Effector memory CD8-positive, alpha-beta T cell (primary cell): ENCODE measurements around the gene AGPAT3.

Source experiments
- ATAC-seq: fragments of 150-1000 bp; cut with Tn5 transposase; replicated peaks from 2 replicates; pipeline ENCODE4 v1.10.0; 2021; ENCODE audit warnings: mild to moderate bottlenecking, moderate library complexity
- DNase-seq, 3 experiments: peaks; one replicate each; pipeline ENCODE4 v3.0.0; 2021
- H3K27ac Mint-ChIP-seq, 2 donors: one replicate each; pipeline ENCODE4 v1.8.0; 2022; ENCODE audit warnings: mild to moderate bottlenecking in 2 of 2, mixed read lengths in 2 of 2, moderate library complexity in 2 of 2
- H3K27me3 Mint-ChIP-seq, 2 donors: one replicate each; pipeline ENCODE4 v1.8.0; 2022; ENCODE audit warnings: mixed read lengths in 2 of 2
- H3K36me3 Mint-ChIP-seq: one replicate; pipeline ENCODE4 v1.8.0; 2022; ENCODE audit warnings: mild to moderate bottlenecking, moderate library complexity, mixed read lengths; ENCODE audit not compliant: insufficient read depth
- H3K4me1 Mint-ChIP-seq, 2 donors: one replicate each; pipeline ENCODE4 v1.8.0; 2022; ENCODE audit warnings: low read depth in 2 of 2, mixed read lengths in 2 of 2
- H3K4me3 Mint-ChIP-seq, 2 donors: one replicate each; pipeline ENCODE4 v1.8.0; 2022; ENCODE audit warnings: mild to moderate bottlenecking in 2 of 2, mixed read lengths in 2 of 2, moderate library complexity in 2 of 2
- H3K9me3 Mint-ChIP-seq, 2 donors: one replicate each; pipeline ENCODE4 v1.8.0; 2022; ENCODE audit warnings: mixed read lengths in 2 of 2

AGPAT3 gene

DNA sequence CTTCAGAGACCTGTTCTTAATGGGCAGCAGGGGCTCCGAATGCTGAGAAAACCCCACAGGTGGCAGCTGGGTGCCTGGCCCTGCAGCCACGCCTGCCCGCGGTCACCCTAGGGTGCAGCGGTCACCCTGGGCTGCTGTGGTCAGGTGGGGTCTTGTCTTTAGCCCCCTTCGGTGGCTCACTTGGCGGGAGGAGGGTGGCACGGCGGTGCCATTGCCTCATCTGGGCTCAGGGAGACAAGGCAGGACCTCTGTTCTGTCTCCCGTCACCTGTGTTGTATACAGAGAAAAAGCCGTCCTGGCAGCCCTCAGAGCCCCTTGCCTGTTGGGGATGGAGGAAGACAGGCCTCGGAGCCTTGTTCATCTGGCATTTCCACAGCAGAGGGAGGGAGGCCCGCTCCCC, 77.6 kb downstream of the AGPAT3 start:
- H3K27ac Mint-ChIP-seq: no peak overlapping the region
- H3K4me3 Mint-ChIP-seq: no peak overlapping the region
- no peak for DNase-seq
- peaks cover 1% of the 10 kb centered on the region for H3K36me3 Mint-ChIP-seq
- H3K4me1 Mint-ChIP-seq: peaks cover 18 to 25% of the 10 kb centered on the region in 2 donors
- no peaks in the 10 kb centered on the region for H3K9me3 Mint-ChIP-seq
- H3K27me3 Mint-ChIP-seq: no peaks in the 10 kb centered on the region
- no peak for ATAC-seq

DNA sequence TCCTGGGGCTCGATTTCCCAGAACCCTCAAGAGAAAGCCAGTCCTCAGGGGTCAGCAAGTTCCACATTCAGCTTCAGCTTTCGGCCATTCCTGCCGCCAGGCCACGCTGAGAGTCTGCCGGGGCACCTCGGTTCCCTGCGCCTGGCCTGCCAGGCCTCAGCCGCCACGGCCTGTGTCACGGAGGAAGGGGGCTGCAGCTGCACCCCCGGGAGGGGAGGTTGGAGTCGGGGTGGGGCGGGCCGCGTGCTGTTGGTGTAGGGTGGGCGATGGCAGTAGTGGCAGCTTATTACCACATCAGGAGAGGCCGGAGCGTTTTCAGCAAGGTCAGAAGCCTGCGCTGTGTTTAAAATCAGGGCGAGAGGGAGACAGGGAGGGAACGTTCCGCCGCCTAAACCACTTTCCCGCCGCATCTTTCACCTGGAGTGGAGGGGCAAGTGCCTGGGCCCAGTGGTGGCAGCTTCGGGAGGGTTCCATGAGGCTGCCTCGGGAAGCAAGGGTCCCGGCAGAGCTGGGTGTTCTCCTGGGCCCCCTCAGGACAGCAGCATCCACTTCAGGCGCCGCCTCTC, 78.6 kb downstream of the AGPAT3 start:
- Mint-ChIP-seq H3K36me3 (peaks cover 3% of the 10 kb centered on the region), H3K4me1 (peaks cover 15 to 19% of the 10 kb centered on the region in 2 donors), H3K27ac (peak overlapping the region in 1 of 2 donors; percentile 49), H3K9me3 (no peaks in the 10 kb centered on the region), H3K4me3 (no peak overlapping the region), H3K27me3 (no peaks in the 10 kb centered on the region)
- DNase-seq: no peak
- no peak for ATAC-seq

DNA sequence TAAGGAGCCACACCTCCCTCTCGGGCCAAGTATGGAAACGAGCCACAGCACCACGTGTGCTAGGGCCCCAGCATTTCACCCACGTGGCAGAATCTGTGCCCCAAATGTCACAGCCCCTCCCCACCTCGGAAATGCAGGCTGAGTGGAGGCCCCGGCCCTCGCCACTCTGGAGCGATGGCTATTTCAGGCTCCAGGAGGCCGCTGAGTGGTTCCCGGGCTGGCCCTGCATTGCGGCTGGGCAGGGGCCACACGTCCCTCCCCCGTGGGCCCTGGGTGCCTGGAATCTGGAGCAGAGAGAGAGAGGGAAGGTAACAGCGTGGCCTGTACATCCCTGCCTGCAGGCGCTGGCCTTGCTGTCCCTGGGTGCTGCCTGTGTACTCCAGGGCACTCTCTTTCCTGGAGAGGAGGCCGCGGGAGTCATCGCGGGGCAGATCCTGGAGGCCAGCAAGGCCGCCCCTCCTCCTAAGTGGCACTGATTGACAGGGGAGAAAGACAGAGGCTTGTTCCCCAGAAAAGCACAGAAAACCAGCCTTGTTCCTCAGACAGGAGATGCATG, 79.1 kb downstream of the AGPAT3 start:
- ATAC-seq: no peak
- no peaks in the 10 kb centered on the region for H3K9me3 Mint-ChIP-seq
- no peak overlapping the region for H3K27ac Mint-ChIP-seq
- H3K4me1 Mint-ChIP-seq: peaks cover 11 to 13% of the 10 kb centered on the region in 2 donors
- peaks cover 3% of the 10 kb centered on the region for H3K36me3 Mint-ChIP-seq
- no peak overlapping the region for H3K4me3 Mint-ChIP-seq
- no peak for DNase-seq
- H3K27me3 Mint-ChIP-seq: no peaks in the 10 kb centered on the region

DNA sequence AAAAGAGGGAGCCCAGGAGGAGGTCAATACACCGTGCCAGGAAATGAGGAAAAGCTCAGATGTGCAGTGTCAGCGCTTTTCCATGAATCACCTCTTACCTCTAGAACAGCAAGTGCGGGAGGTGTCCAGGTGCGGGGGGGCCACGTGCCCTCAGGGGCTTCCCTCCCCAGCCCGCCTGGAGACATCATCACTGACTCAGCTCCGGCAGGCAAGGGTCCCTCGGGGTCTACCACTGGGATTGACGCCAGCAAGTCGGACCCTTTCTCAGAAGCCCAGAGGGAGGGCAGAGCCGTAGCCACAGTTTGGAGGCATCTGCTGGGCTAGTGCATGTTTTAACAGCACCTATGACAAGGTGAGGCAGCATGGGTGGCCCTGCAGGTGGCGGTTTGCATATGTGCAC, 79.7 kb downstream of the AGPAT3 start:
- Mint-ChIP-seq H3K27ac (no peak overlapping the region), H3K9me3 (no peaks in the 10 kb centered on the region), H3K27me3 (no peaks in the 10 kb centered on the region), H3K4me3 (no peak overlapping the region), H3K36me3 (peaks cover 3% of the 10 kb centered on the region), H3K4me1 (peaks cover 12 to 14% of the 10 kb centered on the region in 2 donors)
- DNase-seq (no peak), ATAC-seq (no peak)

DNA sequence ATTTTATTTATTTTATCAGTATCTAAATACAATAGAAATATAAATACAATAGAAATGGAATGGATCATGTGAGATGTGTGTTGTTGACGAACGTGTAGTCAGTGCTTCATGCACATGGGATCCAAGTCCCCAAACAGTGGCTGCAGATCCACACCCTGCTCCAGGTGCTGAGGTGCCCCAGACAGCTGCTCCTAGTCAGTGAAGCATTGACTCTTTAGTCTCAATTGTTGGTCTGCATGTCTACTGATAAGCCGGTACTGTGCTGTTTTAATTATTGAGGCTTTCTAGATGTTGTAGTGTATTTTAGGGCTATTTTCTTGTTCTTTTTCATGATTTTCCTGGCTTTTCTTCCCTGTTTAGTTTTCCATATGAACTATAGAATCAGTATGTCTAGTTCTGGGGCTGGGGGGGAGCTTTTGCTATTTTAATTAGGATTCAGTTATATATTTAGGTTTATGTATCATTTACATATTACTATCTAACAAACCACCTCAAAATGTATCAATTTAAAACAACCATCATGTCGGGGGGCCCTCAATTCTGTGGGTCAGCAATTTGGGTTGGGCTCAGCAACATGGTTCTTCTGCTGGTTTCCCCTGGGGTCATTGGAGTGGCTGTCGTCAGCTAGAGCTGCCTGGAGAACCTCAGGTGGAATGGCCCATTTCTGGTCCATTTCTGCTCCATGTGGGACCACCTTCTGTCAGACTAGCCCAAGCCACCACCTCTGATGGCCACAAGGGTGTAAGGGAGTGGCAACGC, 83.9 kb downstream of the AGPAT3 start:
- Mint-ChIP-seq H3K27me3 (no peaks in the 10 kb centered on the region), H3K4me3 (no peak overlapping the region), H3K36me3 (peaks cover 6% of the 10 kb centered on the region), H3K27ac (peak overlapping the region in 1 of 2 donors; percentile 58), H3K9me3 (no peaks in the 10 kb centered on the region), H3K4me1 (peaks cover 16 to 25% of the 10 kb centered on the region in 2 donors)
- no peak for ATAC-seq
- DNase-seq: no peak

DNA sequence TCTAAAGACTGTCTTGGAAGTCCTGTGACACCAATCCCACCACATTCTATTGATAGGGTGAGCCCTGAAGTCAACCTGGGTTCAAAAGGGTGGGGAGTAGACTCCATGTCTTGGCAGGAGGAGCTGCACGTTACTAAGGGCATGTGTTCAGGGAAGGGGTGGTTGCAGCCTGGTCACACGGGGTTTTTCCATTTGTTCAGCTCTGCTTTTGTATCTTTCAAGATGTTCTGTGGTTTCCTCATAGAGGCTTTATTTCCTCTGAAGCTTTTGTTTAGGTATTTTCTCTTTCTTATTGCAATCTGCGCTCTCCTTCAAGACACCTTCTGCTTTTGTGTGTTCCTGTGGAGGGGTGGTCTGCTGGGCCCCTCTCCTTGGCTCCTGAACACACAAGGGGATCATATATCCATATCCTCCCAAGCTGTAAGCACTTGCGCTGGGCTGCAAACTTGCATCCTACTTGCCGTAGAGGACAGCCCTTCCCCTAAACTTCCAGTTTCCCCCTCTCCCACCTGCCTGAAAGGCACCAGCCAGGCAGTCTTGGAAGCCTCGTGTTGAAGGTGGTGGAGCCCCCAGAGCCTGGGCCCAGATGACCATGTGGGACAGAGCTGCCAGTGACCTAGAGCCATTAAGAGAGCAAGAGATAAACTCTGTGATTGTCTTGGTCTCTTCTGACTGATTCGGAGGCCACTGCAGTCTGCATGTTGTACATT, 84.6 kb downstream of the AGPAT3 start:
- no peaks in the 10 kb centered on the region for H3K9me3 Mint-ChIP-seq
- H3K27ac Mint-ChIP-seq: peak overlapping the region in 1 of 2 donors; percentile 58
- ATAC-seq (no peak), DNase-seq (no peak)
- peaks cover 18 to 25% of the 10 kb centered on the region in 2 donors for H3K4me1 Mint-ChIP-seq
- H3K4me3 Mint-ChIP-seq: no peak overlapping the region
- no peaks in the 10 kb centered on the region for H3K27me3 Mint-ChIP-seq
- H3K36me3 Mint-ChIP-seq: peaks cover 6% of the 10 kb centered on the region

DNA sequence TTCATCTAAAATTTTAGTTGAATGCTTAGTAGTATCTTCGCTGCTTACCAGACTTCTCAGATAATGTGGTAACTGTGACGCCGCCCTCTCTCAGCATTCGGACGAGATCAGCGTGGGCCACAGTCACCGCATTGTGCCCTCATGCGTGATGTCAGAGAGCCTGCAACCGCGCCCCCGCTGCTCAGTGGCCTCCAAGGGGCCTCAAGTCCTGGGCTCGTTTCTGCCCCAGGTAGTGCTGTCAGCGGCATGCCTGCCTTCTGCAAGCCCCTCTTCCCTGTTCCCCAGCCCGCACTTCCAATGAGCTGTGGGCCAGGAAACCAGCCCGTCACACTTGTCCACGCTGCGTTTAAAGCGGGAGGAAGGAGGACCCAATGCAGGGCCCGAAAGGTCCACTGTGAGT, 85.5 kb downstream of the AGPAT3 start:
- Mint-ChIP-seq H3K4me1 (peaks cover 18 to 25% of the 10 kb centered on the region in 2 donors), H3K27me3 (no peaks in the 10 kb centered on the region), H3K9me3 (no peaks in the 10 kb centered on the region), H3K36me3 (peaks cover 9% of the 10 kb centered on the region), H3K4me3 (no peak overlapping the region), H3K27ac (no peak overlapping the region)
- no peak for ATAC-seq
- no peak for DNase-seq

DNA sequence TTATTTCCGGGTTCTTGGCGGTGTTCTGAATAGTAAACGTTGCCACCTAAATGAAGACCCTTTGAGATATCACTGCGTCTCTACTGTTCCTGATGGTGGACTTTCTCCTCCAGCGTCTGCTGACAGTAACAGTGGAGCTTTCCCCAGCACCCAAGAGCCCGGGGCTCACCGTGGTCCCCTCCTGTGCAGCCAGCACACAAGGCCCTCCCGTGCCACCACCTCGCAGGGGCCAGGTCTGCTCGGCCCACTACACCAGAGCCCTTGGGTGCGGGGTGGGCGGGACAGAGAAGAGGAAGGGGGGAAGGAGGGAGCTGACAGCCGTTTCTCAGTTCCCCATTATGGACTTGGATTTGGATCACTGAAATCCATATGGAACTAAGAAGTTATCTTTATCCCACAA, 85.9 kb downstream of the AGPAT3 start:
- ATAC-seq: no peak
- H3K27ac Mint-ChIP-seq: no peak overlapping the region

DNA sequence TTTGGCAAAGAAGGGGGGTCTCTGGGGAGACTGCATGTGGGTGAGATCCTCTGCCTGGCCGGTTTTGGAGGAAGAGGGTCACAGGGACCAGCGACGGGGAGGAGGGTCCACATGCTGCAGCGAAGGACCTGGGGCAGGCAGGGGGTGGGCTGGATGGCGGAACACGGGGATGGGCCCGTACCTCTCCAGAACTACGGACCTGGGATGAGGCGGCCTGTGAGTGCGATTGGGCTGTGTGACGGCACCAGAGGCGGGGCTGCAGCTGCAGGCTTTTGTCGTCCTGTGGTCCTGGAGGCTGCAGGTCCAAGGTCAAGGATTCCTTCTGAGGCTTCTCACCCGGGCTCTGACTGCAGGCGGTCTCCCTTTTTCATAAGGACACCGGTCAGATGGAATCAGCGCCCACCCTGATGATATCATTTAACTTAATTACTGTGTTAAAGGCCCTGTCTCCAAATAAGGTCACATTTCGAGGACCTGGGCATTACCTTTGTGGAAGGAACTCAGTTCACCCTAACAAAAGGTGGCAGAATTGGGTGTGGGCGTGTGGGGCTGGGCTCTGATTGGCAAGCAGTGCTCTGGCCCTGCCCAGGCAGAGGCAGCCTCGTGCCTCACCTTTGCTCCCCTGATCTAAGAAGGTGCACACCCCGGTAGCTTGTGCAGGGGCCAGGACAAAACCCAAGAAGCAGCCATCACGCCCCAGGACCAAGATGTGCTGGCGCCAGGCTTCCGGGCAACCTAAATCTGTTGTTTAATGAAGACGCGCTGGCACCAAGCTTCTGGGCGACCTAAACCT, 87.1 kb downstream of the AGPAT3 start:
- no peak overlapping the region for H3K27ac Mint-ChIP-seq
- peaks cover 13% of the 10 kb centered on the region for H3K36me3 Mint-ChIP-seq
- DNase-seq: no peak
- no peaks in the 10 kb centered on the region for H3K27me3 Mint-ChIP-seq
- H3K9me3 Mint-ChIP-seq: no peaks in the 10 kb centered on the region
- H3K4me1 Mint-ChIP-seq: peaks cover 20 to 30% of the 10 kb centered on the region in 2 donors
- no peak for ATAC-seq
- no peak overlapping the region for H3K4me3 Mint-ChIP-seq

More for the DNA sequence above, 85.9 kb downstream of the AGPAT3 start:
- no peak for DNase-seq
- Mint-ChIP-seq H3K4me3 (no peak overlapping the region), H3K27me3 (no peaks in the 10 kb centered on the region), H3K4me1 (peaks cover 18 to 25% of the 10 kb centered on the region in 2 donors), H3K36me3 (peaks cover 9% of the 10 kb centered on the region), H3K9me3 (no peaks in the 10 kb centered on the region)

DNA sequence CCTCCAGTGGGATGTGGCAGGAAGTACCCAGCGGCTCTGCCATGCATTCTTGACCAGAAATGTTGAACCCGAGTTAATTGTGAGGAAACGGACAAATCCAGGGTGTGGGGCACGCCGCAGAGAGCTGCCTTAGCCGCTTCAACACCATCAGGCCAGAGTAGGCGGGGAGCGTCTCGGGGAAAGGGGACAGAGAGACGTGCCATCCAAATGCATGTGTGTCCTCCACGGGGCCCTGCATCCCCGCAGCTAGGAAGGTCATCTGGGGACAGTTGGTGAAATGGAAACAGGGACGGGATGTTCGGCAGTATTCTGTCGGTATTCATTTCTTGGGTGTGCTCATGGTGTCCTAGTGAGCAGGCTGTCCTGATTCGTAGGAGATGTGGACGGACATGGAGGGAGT, 88.0 kb downstream of the AGPAT3 start:
- H3K9me3 Mint-ChIP-seq: no peaks in the 10 kb centered on the region
- H3K27me3 Mint-ChIP-seq: no peaks in the 10 kb centered on the region
- H3K36me3 Mint-ChIP-seq: peaks cover 10% of the 10 kb centered on the region
- H3K4me1 Mint-ChIP-seq: peaks cover 20 to 30% of the 10 kb centered on the region in 2 donors
- ATAC-seq (no peak), DNase-seq (no peak)
- H3K4me3 Mint-ChIP-seq: no peak overlapping the region
- H3K27ac Mint-ChIP-seq: no peak overlapping the region

DNA sequence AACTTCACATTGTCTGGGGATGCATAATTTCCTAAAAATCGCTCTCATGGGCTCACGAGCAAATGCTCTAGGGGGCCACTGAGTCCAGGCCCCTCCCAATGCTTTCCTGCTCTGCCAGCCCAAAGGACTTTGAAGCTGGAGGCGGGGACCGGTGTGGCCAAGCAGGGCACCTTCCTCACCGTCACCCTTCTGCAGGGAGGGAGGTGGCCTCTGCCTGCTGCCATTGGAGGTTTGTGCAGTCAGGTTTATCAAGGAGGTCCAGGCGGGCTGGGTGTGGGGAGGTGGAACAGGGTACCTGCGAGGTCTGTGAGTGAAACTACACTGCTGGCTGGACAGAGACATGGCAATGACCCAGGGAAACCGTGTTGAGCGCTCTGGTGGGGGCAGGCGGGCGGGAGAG, 89.0 kb downstream of the AGPAT3 start:
- ATAC-seq: no peak
- no peaks in the 10 kb centered on the region for H3K27me3 Mint-ChIP-seq
- peaks cover 20 to 26% of the 10 kb centered on the region in 2 donors for H3K4me1 Mint-ChIP-seq
- no peak overlapping the region for H3K27ac Mint-ChIP-seq
- H3K9me3 Mint-ChIP-seq: no peaks in the 10 kb centered on the region
- no peak overlapping the region for H3K4me3 Mint-ChIP-seq
- DNase-seq: no peak
- peaks cover 10% of the 10 kb centered on the region for H3K36me3 Mint-ChIP-seq

DNA sequence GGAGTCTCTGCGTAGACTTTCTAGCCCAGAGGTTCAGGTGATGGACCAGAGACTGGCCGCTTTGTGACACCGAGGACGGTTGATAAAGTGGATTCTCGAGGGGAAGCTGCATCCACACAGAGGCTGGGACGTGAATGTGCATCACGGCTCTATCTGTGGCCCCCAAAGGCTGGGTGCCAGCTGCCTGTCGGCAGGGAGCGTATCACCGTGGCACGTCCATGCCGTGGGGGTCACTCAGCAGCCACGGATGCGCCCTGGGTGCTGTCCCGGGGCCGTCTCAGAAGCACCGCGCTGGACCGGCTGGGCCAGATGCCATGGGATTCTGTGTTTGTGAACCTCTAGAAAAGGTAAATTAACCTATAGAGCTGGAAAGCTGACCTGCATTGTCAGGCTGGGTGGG, 89.9 kb downstream of the AGPAT3 start:
- no peak overlapping the region for H3K27ac Mint-ChIP-seq
- ATAC-seq (no peak), DNase-seq (no peak)
- no peaks in the 10 kb centered on the region for H3K9me3 Mint-ChIP-seq
- H3K4me1 Mint-ChIP-seq: peaks cover 17 to 18% of the 10 kb centered on the region in 2 donors
- peaks cover 10% of the 10 kb centered on the region for H3K36me3 Mint-ChIP-seq
- no peaks in the 10 kb centered on the region for H3K27me3 Mint-ChIP-seq
- H3K4me3 Mint-ChIP-seq: no peak overlapping the region
